Neural cell (in vitro differentiated cells): Measurements from ENCODE around the gene EVA1B. TPM values are rescaled to one million over a fixed set of nuclear protein-coding genes. Genes with fewer than 3 reads are reported as not detected.

Experiments
- H2AFZ ChIP-seq: fragments of 200-600, 300-800 bp; sonication (generic), shearing (Covaris generic); 2 replicates; pipeline ENCODE4 v1.6.0; 2014; ENCODE audit warnings: low read depth, mild to moderate bottlenecking, antibody characterized with exemption, low read length, moderate library complexity
- H3F3A ChIP-seq: fragments of 200-600 bp; shearing (Covaris generic); 2 replicates; pipeline ENCODE4 v1.6.1; 2016; ENCODE audit warnings: mild to moderate bottlenecking, moderate library complexity, mixed read lengths, antibody characterized with exemption, low read length; ENCODE audit not compliant: insufficient read depth, poor library complexity, severe bottlenecking
- H3K27ac ChIP-seq: fragments of 200-600, 300-800 bp; sonication (generic), shearing (Covaris generic); 2 replicates; pipeline ENCODE4 v1.5.1; 2014; ENCODE audit warnings: mild to moderate bottlenecking, low read length, moderate library complexity
- H3K27me3 ChIP-seq: fragments of 300-800, 200-600 bp; sonication (generic), shearing (Covaris generic); 2 replicates; pipeline ENCODE4 v1.6.0; 2014; ENCODE audit warnings: mild to moderate bottlenecking, low read depth, low read length, moderate library complexity; ENCODE audit not compliant: insufficient read depth
- H3K36me3 ChIP-seq: fragments of 300-800, 200-600 bp; sonication (generic), shearing (Covaris generic); 2 replicates; pipeline ENCODE4 v1.5.1; 2014; ENCODE audit warnings: mild to moderate bottlenecking, antibody characterized with exemption, low read length, moderate library complexity; ENCODE audit not compliant: insufficient read depth
- H3K4me2 ChIP-seq: fragments of 300-800, 200-600 bp; sonication (generic), shearing (Covaris generic); 2 replicates; pipeline ENCODE4 v1.6.0; 2014; ENCODE audit warnings: mild to moderate bottlenecking, low read length
- H3K4me3 ChIP-seq: fragments of 300-800, 200-600 bp; sonication (generic), shearing (Covaris generic); 2 replicates; pipeline ENCODE4 v1.5.1; 2014; ENCODE audit warnings: mild to moderate bottlenecking, low read length, moderate library complexity
- H3K79me2 ChIP-seq: fragments of 200-600 bp; shearing (Covaris generic); replicated peaks from 2 replicates; pipeline ENCODE4 v1.6.0; 2014; ENCODE audit warnings: mild to moderate bottlenecking, low read length, moderate library complexity; ENCODE audit not compliant: insufficient read depth
- H3K9ac ChIP-seq: fragments of 300-800, 200-600 bp; sonication (generic), shearing (Covaris generic); 2 replicates; pipeline ENCODE4 v1.6.1; 2016; ENCODE audit warnings: mild to moderate bottlenecking, low read length, mixed read lengths
- H3K9me2 ChIP-seq: fragments of 200-600 bp; shearing (Covaris generic); 2 replicates; pipeline ENCODE4 v1.6.1; 2016; ENCODE audit warnings: mild to moderate bottlenecking, low read length, mixed read lengths; ENCODE audit not compliant: insufficient read depth
- H3K9me3 ChIP-seq: fragments of 200-600, 300-800 bp; sonication (generic), shearing (Covaris generic); 2 replicates; pipeline ENCODE4 v1.6.1; 2016; ENCODE audit warnings: mild to moderate bottlenecking, mixed run types, low read length, moderate library complexity, mixed read lengths
- H4K20me1 ChIP-seq: fragments of 200-600 bp; shearing (Covaris generic); 2 replicates; pipeline ENCODE4 v1.6.1; 2016; ENCODE audit warnings: mild to moderate bottlenecking, mixed run types; ENCODE audit not compliant: insufficient read depth
- CTCF ChIP-seq: fragments of 450-650 bp; IDR thresholded peaks from 2 replicates; pipeline ENCODE4 v1.5.1; 2014; ENCODE audit warnings: antibody characterized with exemption, mild to moderate bottlenecking, moderate library complexity; ENCODE audit not compliant: poor library complexity, severe bottlenecking
- EP300 ChIP-seq: fragments of 450-650 bp; conservative IDR thresholded peaks from 2 replicates; pipeline ENCODE4 v1.6.1; 2014; ENCODE audit warnings: antibody characterized with exemption, mild to moderate bottlenecking, moderate library complexity; ENCODE audit not compliant: poor library complexity, severe bottlenecking
- EZH2 ChIP-seq: fragments of 200-600, 300-800 bp; shearing (Covaris generic), sonication (generic); IDR thresholded peaks from 2 replicates; pipeline ENCODE4 v1.6.1; 2014; ENCODE audit warnings: antibody characterized with exemption, low read length, borderline replicate concordance, mild to moderate bottlenecking; ENCODE audit not compliant: insufficient read depth, poor library complexity, severe bottlenecking
- MXI1 ChIP-seq: fragments of 450-650 bp; conservative IDR thresholded peaks from 2 replicates; pipeline ENCODE4 v1.6.1; 2014; ENCODE audit warnings: antibody characterized with exemption, mild to moderate bottlenecking; ENCODE audit not compliant: poor library complexity, severe bottlenecking
- POLR2AphosphoS5 ChIP-seq: IDR thresholded peaks from 2 replicates; pipeline ENCODE4 v1.6.1; 2012
- RAD21 ChIP-seq: fragments of 450-650 bp; conservative IDR thresholded peaks from 2 replicates; pipeline ENCODE4 v1.6.1; 2014; ENCODE audit warnings: antibody characterized with exemption, mild to moderate bottlenecking, moderate library complexity
- REST ChIP-seq: IDR thresholded peaks from 2 replicates; pipeline ENCODE4 v1.6.1; 2012; ENCODE audit warnings: borderline replicate concordance
- SMC3 ChIP-seq: fragments of 450-650 bp; conservative IDR thresholded peaks from 2 replicates; pipeline ENCODE4 v1.6.1; 2014; ENCODE audit warnings: antibody characterized with exemption, mild to moderate bottlenecking, moderate library complexity; ENCODE audit not compliant: poor library complexity
- TAF1 ChIP-seq: IDR thresholded peaks from 2 replicates; pipeline ENCODE4 v1.6.1; 2012; ENCODE audit warnings: low read depth
- polyA plus RNA-seq: library from polyadenylated mRNA; depleted of rRNA; stranded (reverse); fragments of >200 nt; gene quantifications from 2 replicates; pipeline ENCODE4 v1.2.3, GENCODE V29; 2014

EVA1B gene
- polyA plus RNA-seq, 1 donor from 2014 or later = 0.25 TPM

GRCh38 chr1:36346741-36347370, 23.4 kb upstream of the EVA1B start:
- TF ChIP-seq SMC3 = no peak
- no peak for TF ChIP-seq POLR2AphosphoS5
- no peak for TF ChIP-seq CTCF
- TF ChIP-seq REST = no peak
- TF ChIP-seq TAF1 = no peak
- TF ChIP-seq RAD21 = no peak
- TF ChIP-seq EP300 = no peak
- TF ChIP-seq EZH2 = no peak
- no peak for TF ChIP-seq MXI1
- no peaks in the 10 kb centered on the region for H4K20me1 ChIP-seq
- no peak overlapping the region for H3K9ac ChIP-seq
- H3K27ac ChIP-seq = no peak overlapping the region
- H3K9me3 ChIP-seq = no peaks in the 10 kb centered on the region
- no peak overlapping the region for H2AFZ ChIP-seq
- H3K79me2 ChIP-seq = no peaks in the 10 kb centered on the region
- H3K4me3 ChIP-seq = no peak overlapping the region
- H3K4me2 ChIP-seq = no peak overlapping the region
- H3K36me3 ChIP-seq = peaks cover 5% of the 10 kb centered on the region
- no peaks in the 10 kb centered on the region for H3K27me3 ChIP-seq
- H3K9me2 ChIP-seq = no peaks in the 10 kb centered on the region
- no peaks in the 10 kb centered on the region for H3F3A ChIP-seq

- Histone ChIP-seq H3K9me3 (no peaks in the 10 kb centered on the region), H3K9me2 (no peaks in the 10 kb centered on the region), H3K27me3 (no peaks in the 10 kb centered on the region), H3F3A (no peaks in the 10 kb centered on the region), H3K4me2 (no peak overlapping the region), H3K79me2 (no peaks in the 10 kb centered on the region), H3K27ac (no peak overlapping the region), H2AFZ (no peak overlapping the region), H3K9ac (no peak overlapping the region), H4K20me1 (no peaks in the 10 kb centered on the region), H3K36me3 (peaks cover 5% of the 10 kb centered on the region), H3K4me3 (no peak overlapping the region)
- TF ChIP-seq EP300 = no peak
- TF ChIP-seq RAD21 = no peak
- no peak for TF ChIP-seq SMC3
- no peak for TF ChIP-seq CTCF
- TF ChIP-seq EZH2 = no peak
- no peak for TF ChIP-seq MXI1
- TF ChIP-seq REST = no peak
- no peak for TF ChIP-seq TAF1
- TF ChIP-seq POLR2AphosphoS5 = no peak
Observed at GRCh38 chr1:36345353-36345752, 21.9 kb upstream of the EVA1B start.
